ENCODE results near the gene UCK2.

UCK2 gene

DNA sequence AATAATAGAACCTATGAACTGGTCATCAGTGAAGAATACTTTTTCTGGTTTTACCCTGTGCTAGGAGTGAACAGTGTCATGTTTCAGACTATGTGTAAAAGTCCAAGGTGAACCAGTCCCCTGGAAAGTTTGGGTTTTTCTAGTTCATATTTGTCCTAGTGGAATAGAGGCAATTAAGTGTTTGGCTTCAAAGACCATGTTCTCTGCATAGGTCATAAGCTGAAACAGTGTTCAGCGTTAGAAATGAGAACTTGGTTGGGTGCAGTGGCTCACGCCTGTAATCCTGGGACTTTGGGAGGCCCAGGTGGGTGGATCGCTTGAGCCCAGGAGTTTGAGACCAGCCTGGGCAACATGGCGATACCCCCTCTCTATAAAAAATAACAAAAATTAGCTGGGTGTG lies 77.5 kb downstream of the UCK2 start:
- no peak for ATAC-seq
- TF ChIP-seq ESRRG (CRISPR knock-in tag; IDR thresholded peaks at IDR 0.05), result no peak
- TF ChIP-seq GLIS3 (CRISPR knock-in tag; IDR thresholded peaks at IDR 0.05), result no peak
- no peak for TF ChIP-seq RARB (CRISPR knock-in tag; IDR thresholded peaks at IDR 0.05)
- TF ChIP-seq ZFP30 (CRISPR knock-in tag; IDR thresholded peaks at IDR 0.05), result no peak
- TF ChIP-seq CSRNP3 (CRISPR knock-in tag; IDR thresholded peaks at IDR 0.05), result no peak
- no peak for TF ChIP-seq OSR1 (CRISPR knock-in tag; IDR thresholded peaks at IDR 0.05)
- no peak for TF ChIP-seq TOX (CRISPR knock-in tag; IDR thresholded peaks at IDR 0.05; ENCODE audit: borderline replicate concordance)
- TF ChIP-seq TCF4 (CRISPR knock-in tag; IDR thresholded peaks at IDR 0.05; ENCODE audit: borderline replicate concordance), result no peak
- TF ChIP-seq SNAI2 (CRISPR knock-in tag; IDR thresholded peaks at IDR 0.05), result no peak
- no peak for TF ChIP-seq ZNF8 (CRISPR knock-in tag; IDR thresholded peaks at IDR 0.05)

- TF ChIP-seq ESRRG (CRISPR knock-in tag; IDR thresholded peaks at IDR 0.05) (no peak), TOX (CRISPR knock-in tag; IDR thresholded peaks at IDR 0.05; ENCODE audit: borderline replicate concordance) (no peak), ZNF70 (CRISPR knock-in tag; IDR thresholded peaks at IDR 0.05) (no peak), ZFP3 (CRISPR knock-in tag; IDR thresholded peaks at IDR 0.05) (no peak), TCF4 (CRISPR knock-in tag; IDR thresholded peaks at IDR 0.05; ENCODE audit: borderline replicate concordance) (no peak), ZNF565 (CRISPR knock-in tag; conservative IDR thresholded peaks at IDR 0.05; ENCODE audit: low read depth) (no peak), ZNF8 (CRISPR knock-in tag; IDR thresholded peaks at IDR 0.05) (no peak), BACH2 (CRISPR knock-in tag; IDR thresholded peaks at IDR 0.05; ENCODE audit: borderline replicate concordance) (no peak), OSR1 (CRISPR knock-in tag; IDR thresholded peaks at IDR 0.05) (no peak), PPARA (CRISPR knock-in tag; IDR thresholded peaks at IDR 0.05; ENCODE audit: borderline replicate concordance) (no peak), CSRNP3 (CRISPR knock-in tag; IDR thresholded peaks at IDR 0.05) (no peak), CSDC2 (CRISPR knock-in tag; IDR thresholded peaks at IDR 0.05) (no peak), CREB5 (CRISPR knock-in tag; IDR thresholded peaks at IDR 0.05; ENCODE audit: low read depth) (no peak), ZC3H10 (CRISPR knock-in tag; IDR thresholded peaks at IDR 0.05) (no peak), ARNTL (CRISPR knock-in tag; IDR thresholded peaks at IDR 0.05; ENCODE audit: borderline replicate concordance, low read depth) (no peak), RARB (CRISPR knock-in tag; IDR thresholded peaks at IDR 0.05) (no peak), ISL1 (CRISPR knock-in tag; IDR thresholded peaks at IDR 0.05) (no peak)
- TF ChIP-seq, protein P1, sequence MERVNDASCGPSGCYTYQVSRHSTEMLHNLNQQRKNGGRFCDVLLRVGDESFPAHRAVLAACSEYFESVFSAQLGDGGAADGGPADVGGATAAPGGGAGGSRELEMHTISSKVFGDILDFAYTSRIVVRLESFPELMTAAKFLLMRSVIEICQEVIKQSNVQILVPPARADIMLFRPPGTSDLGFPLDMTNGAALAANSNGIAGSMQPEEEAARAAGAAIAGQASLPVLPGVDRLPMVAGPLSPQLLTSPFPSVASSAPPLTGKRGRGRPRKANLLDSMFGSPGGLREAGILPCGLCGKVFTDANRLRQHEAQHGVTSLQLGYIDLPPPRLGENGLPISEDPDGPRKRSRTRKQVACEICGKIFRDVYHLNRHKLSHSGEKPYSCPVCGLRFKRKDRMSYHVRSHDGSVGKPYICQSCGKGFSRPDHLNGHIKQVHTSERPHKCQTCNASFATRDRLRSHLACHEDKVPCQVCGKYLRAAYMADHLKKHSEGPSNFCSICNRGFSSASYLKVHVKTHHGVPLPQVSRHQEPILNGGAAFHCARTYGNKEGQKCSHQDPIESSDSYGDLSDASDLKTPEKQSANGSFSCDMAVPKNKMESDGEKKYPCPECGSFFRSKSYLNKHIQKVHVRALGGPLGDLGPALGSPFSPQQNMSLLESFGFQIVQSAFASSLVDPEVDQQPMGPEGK (CRISPR knock-in tag; IDR thresholded peaks at IDR 0.05; ENCODE audit: borderline replicate concordance), result no peak
- TF ChIP-seq, protein P2, sequence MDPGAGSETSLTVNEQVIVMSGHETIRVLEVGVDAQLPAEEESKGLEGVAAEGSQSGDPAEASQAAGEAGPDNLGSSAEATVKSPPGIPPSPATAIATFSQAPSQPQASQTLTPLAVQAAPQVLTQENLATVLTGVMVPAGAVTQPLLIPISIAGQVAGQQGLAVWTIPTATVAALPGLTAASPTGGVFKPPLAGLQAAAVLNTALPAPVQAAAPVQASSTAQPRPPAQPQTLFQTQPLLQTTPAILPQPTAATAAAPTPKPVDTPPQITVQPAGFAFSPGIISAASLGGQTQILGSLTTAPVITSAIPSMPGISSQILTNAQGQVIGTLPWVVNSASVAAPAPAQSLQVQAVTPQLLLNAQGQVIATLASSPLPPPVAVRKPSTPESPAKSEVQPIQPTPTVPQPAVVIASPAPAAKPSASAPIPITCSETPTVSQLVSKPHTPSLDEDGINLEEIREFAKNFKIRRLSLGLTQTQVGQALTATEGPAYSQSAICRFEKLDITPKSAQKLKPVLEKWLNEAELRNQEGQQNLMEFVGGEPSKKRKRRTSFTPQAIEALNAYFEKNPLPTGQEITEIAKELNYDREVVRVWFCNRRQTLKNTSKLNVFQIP (CRISPR knock-in tag; IDR thresholded peaks at IDR 0.05; ENCODE audit: borderline replicate concordance, low read depth), result no peak
- ATAC-seq, result no peak
Observed at GRCh38 chr1:165905853-165906252, 78.4 kb downstream of the UCK2 start.

DNA sequence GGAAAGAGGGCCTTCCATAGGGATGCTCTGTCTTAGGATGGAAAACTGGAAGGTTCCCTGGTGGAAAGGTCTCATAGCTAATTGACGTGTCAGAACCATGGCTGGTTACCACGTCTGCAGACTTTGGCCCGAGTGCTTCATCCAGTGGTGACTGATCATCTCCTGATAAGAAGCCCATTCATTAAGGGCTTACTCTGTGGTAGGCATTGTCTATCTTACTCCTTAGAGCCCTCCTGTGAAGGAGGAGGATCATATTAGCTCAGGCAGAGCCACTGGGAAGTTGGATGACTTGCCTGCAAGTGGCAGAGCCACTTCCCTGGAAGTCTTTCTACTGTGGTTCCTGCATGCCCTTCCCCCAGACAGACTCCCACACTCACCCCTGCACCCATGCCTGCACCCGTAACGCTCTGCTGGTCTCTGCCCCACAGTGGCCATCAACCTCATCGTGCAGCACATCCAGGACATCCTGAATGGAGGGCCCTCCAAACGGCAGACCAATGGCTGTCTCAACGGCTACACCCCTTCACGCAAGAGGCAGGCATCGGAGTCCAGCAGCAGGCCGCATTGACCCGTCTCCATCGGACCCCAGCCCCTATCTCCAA lies 79.9 kb downstream of the UCK2 start:
- TF ChIP-seq GLIS3 (CRISPR knock-in tag; IDR thresholded peaks at IDR 0.05), result no peak
- no peak for ATAC-seq
